GM18858 (cell line): ENCODE measurements around the gene TMEM144.

Experiments
- ATAC-seq: cut with Tn5 transposase; IDR thresholded peaks from one replicate; pipeline ENCODE4 v1.9.1; 2021; ENCODE audit not compliant: unreplicated experiment

TMEM144 gene

GRCh38 chr4:158209825-158210807 is at the start of gene TMEM144:
TMEM144 (plus strand) TSS chr4:158210486; CDS start chr4:158212668, 2,182 bp downstream.
- peak; percentile 82 for ATAC-seq

DNA sequence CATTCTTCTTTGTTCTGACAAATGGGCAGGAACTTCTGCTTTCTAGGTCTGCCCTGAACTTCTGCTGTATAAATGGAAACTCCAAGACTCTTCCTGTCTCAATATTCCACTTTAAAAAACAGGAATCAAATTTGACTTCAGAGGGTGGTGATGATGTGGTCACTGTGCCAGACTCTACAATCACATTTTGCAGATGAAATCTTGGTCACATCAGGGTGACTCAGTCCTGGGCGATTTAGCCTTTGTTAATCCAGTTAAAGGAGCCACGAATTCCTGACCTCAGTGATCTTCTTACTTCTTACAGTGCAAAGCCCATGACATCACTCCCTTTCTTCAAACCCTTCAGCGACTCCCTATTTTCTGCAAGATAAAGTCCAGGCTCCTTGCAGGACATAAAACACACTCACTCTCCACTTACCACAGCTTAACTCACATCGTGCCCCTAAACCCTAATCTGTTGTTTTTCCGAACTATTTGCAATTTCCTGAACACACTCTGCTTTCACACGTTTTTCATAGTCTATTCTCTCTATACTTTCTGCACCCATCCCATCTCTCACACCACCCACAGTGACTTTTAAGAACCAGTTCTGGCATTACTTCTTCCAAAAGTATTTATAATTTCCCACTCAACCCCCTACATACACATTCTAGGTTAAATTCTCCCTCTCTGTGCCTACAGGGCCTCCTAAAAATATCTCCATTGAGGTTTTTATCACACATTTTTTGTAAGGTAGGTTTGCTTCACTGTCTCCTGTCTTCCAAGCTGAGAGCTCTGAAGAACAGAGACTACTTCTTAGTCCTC is 48.5 kb upstream of the TMEM144 start:
- no peak for ATAC-seq

GRCh38 chr4:158162631-158163030 is 47.7 kb upstream of the TMEM144 start:
- ATAC-seq = no peak

DNA sequence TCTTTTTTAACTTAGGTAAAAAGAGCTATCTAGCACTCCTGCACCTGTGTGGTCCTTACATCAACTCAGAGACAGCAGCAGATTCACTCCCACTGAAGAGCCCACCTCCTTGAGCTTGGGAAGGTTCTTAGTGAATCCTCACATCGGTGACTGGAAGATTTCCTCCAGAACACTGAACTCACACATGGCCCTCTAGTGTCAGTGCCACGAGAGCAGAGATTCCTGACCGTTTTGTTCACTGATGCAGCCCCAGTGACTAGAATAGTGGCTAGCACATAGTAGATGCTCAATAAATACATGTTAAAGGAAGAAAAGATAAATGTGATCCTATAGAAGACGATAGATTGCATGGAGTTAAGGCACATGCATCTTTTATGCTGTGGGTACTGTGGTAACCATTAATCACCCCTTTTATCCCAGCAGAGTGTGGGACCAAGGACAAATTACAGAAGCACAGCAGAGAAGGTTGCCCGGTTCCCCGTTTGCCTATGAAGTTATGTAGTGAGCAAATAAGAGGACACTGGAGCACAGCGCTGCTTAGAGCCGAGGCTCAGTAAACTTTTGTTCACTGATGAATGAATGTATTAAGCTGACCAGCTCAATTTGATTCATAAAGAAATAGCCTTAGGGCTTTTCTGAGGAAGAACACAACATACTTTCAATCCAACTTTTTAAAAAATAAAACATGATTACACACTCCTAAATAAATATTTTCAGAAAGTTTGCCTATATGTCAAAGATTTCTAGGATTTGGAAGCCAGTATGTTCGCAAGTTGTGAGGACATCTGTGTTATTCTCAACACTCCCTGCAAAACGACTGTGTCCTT is 46.1 kb upstream of the TMEM144 start:
- ATAC-seq = no peak

DNA sequence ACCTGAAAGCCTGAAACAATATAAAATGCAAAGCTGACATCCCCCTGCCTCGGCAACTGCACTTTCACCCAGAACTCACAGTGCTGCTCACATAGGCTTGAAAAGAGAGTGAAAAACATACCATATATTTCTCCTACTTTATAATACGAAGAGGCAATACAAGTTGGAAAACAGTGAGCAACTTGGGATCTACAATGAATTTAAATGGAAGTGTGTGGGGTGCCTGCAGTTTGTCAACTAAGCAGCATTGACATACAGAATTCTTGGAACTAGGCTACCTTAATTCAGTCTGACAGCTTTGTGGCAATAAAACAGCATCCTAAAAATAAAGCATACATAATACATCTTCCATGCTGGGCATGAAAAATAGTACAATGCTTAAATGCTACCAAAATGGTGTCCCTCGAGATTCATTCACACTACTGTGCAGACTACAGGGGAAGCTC is 45.5 kb upstream of the TMEM144 start:
- no peak for ATAC-seq

DNA sequence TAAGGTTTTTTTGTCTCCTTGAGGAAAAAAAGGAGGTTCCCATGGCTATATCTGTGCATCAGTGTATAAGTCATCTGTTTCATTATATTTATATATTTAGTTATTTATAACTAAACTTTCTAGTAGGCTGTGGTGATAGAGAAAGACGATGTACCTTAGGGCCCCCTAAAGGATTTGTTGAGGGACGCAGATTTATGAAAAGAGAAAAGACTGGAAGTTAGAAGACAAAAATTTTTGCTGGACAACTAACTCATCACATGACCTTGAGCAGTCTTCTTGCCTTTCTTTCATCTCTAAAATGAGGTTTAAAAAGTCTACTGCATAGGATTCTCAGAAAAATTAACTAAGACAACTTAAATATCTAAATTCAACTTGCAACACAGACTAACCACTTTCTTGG is 43.6 kb upstream of the TMEM144 start:
- ATAC-seq = no peak

- ATAC-seq = no peak
Measured at GRCh38 chr4:158168606-158169005, 41.7 kb upstream of the TMEM144 start.

DNA sequence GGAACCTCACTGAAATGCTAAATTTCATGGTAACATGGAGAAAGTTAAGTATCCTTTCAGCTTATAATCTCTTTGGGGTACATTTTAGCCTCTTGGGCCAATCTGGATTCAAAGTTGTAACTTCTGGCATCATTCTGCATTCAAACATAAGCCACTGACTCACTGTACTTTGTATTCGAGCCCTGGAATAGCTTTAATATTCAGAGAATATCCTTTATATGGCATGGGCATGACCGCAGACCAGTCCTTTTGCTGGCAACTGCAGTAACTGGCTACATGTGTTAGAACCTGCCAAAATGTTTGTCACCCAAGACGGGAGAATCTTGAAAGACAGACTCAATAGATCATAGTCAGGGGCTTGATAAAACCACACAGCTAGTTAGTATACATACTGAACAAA is 40.8 kb upstream of the TMEM144 start:
- ATAC-seq = no peak

GRCh38 chr4:158169931-158170690 is 40.2 kb upstream of the TMEM144 start:
- no peak for ATAC-seq

DNA sequence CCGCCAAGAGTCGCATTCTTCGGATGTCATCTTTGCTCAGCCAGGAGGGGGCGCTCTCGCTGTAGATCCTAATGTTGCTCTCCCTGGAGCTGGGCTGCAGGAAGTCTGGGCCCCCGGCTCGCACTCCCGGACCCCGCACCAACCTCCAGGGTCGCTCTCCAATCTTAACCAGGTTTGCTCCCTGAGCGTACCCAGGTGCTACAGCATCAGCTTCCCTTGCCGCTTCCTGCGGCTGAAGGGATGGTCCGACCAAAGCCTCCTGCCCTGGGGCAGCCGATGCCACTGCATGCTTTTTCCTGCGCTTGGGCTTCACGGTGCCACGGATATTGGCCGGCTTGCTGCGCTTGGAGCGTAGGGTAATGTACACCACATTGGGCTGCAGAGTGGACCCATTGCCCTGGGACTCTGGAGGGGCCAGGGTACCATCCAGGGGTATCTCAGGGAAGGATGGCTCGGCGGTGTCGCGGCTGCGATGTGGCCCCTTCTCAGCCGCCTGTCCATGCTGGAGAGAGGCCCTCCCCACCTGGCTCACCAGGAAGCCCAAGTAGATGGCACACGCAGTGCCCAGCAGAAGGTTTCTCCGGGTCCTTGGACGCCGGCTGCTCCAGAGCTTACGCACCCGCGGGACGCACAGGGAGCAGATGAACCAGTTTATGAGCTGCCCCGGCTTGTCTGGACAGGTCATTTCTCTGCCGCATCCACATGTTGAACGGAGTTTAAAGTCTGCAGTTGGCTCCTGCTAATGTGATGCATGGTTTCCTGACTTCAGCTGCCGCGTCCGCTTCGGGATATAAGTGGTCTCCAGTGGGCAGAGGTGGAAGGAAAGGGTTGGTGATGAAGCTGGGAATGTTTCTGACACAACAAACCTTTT is 39.4 kb upstream of the TMEM144 start:
- ATAC-seq = no peak

GRCh38 chr4:158172261-158173258 is 37.7 kb upstream of the TMEM144 start, which contains the start of gene GASK1B:
GASK1B (minus strand) TSS chr4:158173025; CDS start chr4:158171375, 1,650 bp downstream.
- peak; percentile 65 for ATAC-seq

GRCh38 chr4:158176108-158176507 is 34.2 kb upstream of the TMEM144 start:
- ATAC-seq = no peak

DNA sequence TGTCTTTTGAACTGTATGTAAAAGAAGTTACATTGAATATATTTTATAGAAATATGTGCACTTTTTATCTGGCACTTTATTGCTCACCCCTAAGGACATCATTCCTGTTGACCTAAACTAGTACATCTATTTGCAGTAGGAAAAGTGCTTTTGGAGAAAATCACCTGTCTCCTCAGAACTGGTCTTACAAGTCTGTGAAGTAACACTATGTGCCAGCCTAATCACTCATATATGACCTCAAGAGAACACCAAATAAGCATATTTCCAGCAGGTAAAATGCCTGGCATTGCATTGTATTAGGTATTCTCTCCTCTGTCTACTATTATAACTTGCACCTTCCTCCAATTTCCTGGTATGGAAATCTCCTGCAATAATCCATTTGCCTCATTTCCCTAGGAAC is 33.5 kb upstream of the TMEM144 start:
- no peak for ATAC-seq

DNA sequence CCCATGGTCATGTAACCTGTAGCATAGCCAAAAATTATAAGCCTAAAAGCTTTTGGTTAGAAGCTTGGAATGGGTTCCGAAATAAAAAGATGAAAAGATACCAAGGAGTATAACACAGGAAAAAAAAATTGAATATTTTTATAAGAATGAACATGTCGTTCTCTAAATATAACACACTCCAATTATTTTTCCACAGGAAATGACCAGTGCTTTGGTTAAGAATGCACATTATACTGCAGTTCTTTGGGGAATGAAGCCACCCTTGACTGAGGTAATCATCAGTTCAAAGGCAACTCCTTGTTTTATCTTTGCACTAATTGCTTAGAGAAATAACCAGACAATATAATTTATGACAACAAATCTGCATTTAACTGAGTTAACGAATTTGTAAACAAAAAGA is 30.8 kb upstream of the TMEM144 start:
- ATAC-seq = no peak

- ATAC-seq = no peak
Measured at GRCh38 chr4:158181906-158182305, 28.4 kb upstream of the TMEM144 start.

DNA sequence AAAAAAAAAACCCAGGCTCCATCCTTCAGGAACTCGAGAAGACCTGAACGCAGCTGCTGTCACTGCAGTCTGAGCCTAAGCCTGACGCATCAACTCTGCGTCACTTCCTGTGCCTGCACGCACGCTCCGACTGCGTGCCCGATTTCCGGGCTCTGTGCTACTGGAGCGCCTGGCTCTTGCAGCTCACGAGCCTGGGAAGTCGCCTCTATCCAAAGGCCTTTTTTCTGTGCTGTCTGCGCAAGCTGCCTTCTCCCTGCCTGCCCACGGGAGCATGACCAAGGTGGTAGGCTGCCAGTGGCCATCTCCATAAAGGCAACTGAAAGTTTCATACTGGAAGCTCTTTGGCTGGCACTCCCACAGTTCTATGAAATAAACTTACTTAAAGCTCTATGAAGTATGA is 27.6 kb upstream of the TMEM144 start:
- no peak for ATAC-seq

DNA sequence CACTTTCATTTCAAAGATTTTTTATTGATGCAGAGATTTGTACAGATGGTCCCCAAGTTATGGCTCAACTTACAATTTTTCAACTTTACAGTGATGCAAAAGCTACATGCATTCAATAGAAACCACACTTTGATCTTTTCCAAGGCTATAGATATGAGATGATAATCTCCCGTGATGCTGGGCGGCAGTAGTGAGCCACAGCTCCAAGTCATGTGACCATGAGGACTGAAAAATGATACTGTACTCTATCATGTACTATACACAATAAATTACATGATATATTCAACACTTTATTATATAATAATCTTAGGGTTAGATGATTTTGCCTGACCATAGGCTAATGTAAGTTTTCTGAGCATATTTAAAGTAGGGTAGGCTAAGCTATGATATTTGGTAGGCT is 23.5 kb upstream of the TMEM144 start:
- ATAC-seq = no peak

DNA sequence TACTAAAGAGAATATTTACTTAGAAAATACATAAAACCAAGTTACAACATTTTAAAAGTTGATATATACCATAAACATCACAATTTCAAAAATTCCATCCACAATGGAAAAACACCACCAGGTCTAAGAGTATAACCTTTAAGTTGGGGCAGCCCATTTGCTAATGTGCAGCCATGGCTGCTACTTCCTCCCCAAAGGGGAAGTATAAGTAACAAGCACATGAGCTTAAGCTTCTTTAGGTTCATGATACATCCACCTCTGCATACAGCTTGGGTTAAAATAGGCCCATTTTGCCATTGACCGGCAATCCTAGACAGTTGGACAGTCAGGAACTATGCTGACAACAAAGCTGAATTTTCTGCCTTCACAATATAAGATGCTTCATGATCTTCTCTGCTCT is 20.9 kb upstream of the TMEM144 start:
- no peak for ATAC-seq
